AG09309 (cell line): ENCODE measurements around the gene HSPG2.
"Not testable (repeated sequence)": the region's sequence is repeated elsewhere in the genome, so short reads cannot be mapped to it uniquely, and the experiment has no call there.

ENCODE experiments used
- DNase-seq: peaks from one replicate; pipeline ENCODE4 v3.0.0-alpha.2; 2010; ENCODE audit warnings: low read depth
- H3K4me3 ChIP-seq: 2 replicates; pipeline ENCODE4 v1.5.1; 2011; ENCODE audit warnings: mild to moderate bottlenecking, low read depth, low read length, moderate library complexity; ENCODE audit not compliant: control insufficient read depth
- TF ChIP-seq, protein P1 (sequence below): IDR thresholded peaks from 2 replicates; pipeline ENCODE4 v1.5.1; 2011; ENCODE audit warnings: mild to moderate bottlenecking, low read depth, low read length, inconsistent platforms; ENCODE audit not compliant: insufficient read depth, control insufficient read depth; ENCODE audit errors: missing control alignments

The HSPG2 gene

DNA sequence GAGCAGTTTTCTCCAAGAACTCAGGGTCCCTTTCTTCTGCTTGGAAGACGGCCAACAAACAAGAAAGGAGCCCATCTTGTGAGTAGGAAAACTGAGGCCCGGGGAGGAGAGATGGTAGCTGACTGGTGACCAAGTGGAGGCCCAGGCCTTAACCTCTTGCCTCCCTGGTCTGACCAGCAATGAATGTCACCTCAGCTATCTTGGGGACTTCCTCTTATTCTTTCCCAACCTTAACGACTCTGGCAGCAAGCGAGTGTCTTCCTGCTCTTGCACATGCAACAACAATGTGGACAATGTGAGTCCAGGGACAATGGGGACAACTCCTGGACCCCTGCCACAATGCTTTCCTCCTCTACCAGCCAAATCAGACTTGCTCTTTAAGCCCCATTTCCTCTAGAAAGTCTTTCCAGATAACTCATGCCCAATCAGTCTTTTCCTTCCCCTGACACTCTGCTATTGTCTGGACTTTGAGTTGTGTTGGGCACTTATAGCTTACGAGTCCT is 12.6 kb downstream of the HSPG2 start:
- no peak overlapping the region for H3K4me3 ChIP-seq
- no peak for DNase-seq
- TF ChIP-seq, protein P1, sequence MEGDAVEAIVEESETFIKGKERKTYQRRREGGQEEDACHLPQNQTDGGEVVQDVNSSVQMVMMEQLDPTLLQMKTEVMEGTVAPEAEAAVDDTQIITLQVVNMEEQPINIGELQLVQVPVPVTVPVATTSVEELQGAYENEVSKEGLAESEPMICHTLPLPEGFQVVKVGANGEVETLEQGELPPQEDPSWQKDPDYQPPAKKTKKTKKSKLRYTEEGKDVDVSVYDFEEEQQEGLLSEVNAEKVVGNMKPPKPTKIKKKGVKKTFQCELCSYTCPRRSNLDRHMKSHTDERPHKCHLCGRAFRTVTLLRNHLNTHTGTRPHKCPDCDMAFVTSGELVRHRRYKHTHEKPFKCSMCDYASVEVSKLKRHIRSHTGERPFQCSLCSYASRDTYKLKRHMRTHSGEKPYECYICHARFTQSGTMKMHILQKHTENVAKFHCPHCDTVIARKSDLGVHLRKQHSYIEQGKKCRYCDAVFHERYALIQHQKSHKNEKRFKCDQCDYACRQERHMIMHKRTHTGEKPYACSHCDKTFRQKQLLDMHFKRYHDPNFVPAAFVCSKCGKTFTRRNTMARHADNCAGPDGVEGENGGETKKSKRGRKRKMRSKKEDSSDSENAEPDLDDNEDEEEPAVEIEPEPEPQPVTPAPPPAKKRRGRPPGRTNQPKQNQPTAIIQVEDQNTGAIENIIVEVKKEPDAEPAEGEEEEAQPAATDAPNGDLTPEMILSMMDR, result no peak

DNA sequence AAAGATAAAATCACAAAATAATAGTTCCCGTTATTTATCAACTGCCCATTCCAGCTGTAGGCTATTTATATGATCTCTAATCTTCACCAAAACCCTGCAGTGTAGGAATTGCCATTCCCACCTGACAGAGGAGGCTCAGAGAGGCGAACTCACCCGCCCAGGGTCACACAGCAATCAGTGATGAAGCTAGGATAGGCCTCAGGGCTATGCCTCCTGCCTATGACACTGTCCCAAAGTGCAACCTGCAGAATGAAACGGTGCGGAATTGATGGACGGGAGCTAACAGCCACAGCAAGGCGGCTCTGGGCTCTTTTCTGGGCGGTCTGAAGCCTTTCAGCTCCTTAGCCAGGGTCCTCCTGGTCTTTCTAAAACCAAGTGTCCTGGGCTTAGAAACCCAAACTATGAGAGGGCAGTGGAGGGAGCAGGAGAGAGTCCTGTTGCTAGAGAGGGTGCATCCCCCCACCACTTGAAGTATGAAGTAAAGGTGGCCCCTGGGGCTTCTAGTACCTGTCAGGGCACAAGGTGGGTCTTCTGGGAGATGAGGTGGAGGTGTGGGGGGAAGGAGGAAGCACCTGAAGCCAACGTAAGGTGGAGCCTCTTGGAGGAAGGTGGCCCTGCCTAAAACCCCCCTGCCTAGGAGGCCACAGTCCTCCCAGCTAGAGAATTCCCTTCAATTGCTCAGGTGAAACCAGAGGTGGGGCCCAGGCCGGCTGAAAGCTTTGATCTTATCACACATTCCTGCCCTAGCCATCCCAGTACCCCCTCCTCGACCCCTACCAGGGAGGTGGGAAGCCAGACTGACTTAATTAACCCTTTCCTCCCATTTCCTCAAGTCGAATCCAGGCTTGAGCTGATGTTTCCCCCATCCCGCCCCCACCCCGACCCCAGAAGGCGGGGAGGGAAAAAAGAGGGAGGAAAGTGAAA is 14.8 kb downstream of the HSPG2 start:
- DNase-seq, result no peak
- H3K4me3 ChIP-seq, result no peak overlapping the region
- TF ChIP-seq, protein P1, result no peak

DNA sequence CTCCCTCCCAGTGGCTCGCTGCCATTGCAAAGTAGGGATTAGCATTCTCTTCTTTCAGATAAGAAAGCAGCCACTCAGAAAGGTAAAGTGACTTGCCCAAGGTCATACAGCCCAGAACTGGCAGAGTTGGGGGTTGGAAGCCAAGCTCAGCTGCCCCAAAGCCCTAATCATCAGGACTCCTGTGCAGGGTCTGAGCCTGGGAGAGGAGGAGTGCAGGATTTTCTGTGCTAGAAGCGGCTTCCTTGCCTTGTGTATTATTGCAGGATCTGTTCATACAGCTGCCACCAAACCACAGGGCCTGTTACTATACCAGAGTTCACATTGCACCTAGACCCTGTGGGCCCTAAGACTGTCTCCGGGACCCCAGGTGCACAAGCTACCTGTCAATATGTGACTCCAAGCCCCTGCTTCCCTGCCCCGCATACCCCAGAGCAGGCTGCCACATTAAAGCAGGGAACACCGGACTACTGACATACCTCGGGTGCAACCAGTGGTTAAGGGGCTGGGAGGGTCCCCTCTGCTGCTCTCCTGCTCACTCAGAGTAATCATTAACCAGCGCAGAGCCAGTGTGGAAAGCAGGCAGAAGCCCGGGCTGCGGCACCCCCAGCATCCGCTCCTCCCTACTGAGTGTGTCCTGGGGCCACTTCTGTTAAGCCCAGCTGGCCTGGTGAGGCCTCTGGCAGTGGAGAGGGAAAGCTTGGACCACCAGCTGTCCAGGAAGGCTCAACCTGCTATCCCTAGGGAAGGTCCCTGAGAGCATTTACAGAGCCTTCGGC is 15.8 kb downstream of the HSPG2 start:
- DNase-seq, result no peak
- TF ChIP-seq, protein P1, result no peak

DNA sequence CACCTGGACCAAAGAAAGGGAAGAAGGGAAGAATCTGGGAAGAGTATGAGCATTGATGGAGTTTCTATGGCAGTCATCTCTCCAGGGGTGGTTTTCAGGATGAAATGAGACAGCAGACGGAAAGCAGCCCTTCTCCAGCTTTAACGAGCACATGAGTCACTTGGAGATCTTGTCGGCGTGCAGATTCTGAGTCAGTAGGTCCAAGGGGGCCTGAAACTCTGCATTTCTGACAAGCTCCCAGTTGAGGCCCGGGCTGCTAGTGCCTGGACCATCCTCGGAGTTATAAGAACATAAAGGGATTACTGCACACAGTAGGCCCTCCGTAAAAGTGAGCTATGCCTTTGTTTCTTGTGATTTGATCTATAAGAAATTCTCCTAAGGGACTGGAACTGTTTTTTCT is 17.6 kb downstream of the HSPG2 start:
- DNase-seq, result no peak

More for the DNA sequence above, 15.8 kb downstream of the HSPG2 start:
- no peak overlapping the region for H3K4me3 ChIP-seq

DNA sequence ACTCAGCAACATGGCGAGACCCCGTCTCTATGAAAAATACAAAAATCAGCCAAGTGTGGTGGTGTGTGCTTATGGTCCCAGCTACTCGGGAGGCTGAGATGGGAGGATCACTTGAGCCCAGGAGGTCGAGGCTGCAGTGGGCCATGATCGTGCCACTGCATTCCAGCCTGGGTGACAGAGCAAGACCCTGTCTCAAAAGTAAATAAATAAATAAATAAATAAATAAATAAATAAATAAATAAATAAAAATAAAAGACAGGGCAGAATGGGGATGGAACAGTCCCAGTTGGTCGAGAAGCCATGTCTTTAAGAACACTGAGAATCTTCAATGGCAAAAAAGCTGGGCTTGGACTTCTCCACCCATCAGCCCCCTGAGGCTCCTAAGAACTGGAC is 19.9 kb downstream of the HSPG2 start:
- not testable (repeated sequence) for DNase-seq, H3K4me3 ChIP-seq

More for the DNA sequence above, 17.6 kb downstream of the HSPG2 start:
- TF ChIP-seq, protein P1, result no peak
- no peak overlapping the region for H3K4me3 ChIP-seq

DNA sequence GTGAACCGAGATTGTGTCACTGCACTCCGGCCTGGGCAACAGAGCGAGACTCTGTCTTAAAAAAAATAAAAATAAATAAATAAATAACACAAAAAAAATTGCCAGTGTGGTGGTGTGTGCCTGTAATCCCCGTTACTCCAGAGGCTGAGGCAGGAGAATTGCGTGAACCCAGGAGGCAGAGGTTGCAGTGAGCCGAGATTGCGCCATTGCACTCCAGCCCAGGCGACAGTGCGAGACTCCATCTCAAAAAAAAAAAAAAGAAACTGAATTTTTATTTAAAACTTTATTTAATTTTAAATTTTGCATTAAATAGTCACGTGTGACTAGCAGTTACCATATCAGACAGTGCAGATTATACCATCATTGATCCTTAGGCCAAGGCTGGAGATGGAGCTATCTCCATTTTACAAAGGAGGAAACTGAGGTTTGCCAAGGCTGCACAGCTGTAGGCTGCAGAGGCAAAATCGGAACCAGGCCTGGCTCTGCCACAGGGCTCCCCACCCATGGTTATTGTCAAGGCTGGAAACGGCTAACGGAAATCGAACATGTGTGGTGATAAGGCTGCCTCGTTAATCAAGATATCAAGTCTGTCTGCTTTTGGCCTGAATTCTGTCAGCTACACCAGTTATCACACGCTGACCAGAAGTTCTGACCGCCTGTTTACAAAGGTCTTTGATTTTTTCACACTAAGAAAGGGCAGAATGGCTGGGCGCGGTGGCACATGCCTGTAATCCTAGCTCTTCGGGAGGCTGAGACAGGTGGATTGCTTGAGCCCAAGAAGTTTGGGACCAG is 20.5 kb downstream of the HSPG2 start:
- TF ChIP-seq, protein P1, result no peak
- no peak overlapping the region for H3K4me3 ChIP-seq
- no peak for DNase-seq
